GM13976 (cell line): ENCODE results near the gene ZNF497.

Experiments
- DNase-seq: peaks from one replicate; pipeline ENCODE4 v3.0.0; 2012; ENCODE audit warnings: low spot score
- CTCF ChIP-seq: IDR thresholded peaks from 2 replicates; pipeline ENCODE4 v1.5.1; 2012; ENCODE audit warnings: borderline replicate concordance, mild to moderate bottlenecking; ENCODE audit not compliant: insufficient read depth; ENCODE audit errors: extremely low read depth, missing control alignments, control extremely low read depth
- in situ Hi-C: fragments of 300-500 bp; cut with MboI; formaldehyde crosslinking; loops from one replicate; pipeline ENCODE4 v1.12.0; 2022; ENCODE audit warnings: low sequenced_read_pairs, mixed read lengths, inconsistent platforms; ENCODE audit not compliant: unreplicated experiment

ZNF497 gene

GRCh38 chr19:58328999-58329398, 33.6 kb downstream of the ZNF497 start:
- in situ Hi-C loops, result no loop called here
- peak; percentile 13 for TF ChIP-seq CTCF
- DNase-seq, result no peak

GRCh38 chr19:58326914-58327726, 35.4 kb downstream of the ZNF497 start, which contains the start of gene ZSCAN22:
ZSCAN22 (plus strand) TSS chr19:58326994; CDS start chr19:58334803, 7,809 bp downstream.
- no peak for TF ChIP-seq CTCF
- in situ Hi-C loops, result no loop called here
- DNase-seq, result peak; percentile 97

- DNase-seq, result no peak
- in situ Hi-C loops, result no loop called here
- no peak for TF ChIP-seq CTCF
These were observed 36.0 kb downstream of the ZNF497 start for GRCh38 chr19:58326501-58326913.

GRCh38 chr19:58325311-58326022, 37.1 kb downstream of the ZNF497 start:
- no peak for TF ChIP-seq CTCF
- no peak for DNase-seq
- in situ Hi-C loops, result no loop called here

GRCh38 chr19:58319241-58319640, 43.3 kb downstream of the ZNF497 start:
- in situ Hi-C loops, result no loop called here
- no peak for TF ChIP-seq CTCF
- DNase-seq, result no peak

- DNase-seq, result no peak
- TF ChIP-seq CTCF, result no peak
- in situ Hi-C loops, result no loop called here
These were observed 44.3 kb downstream of the ZNF497 start for GRCh38 chr19:58318297-58318696.
